Measurements from ENCODE around the gene LINGO1. TPM values are rescaled to one million over a fixed set of nuclear protein-coding genes. Genes with fewer than 3 reads are reported as not detected.

LINGO1 gene
- total RNA-seq, 1 donor from 2014 or later = not detected

- no peak for DNase-seq
- Mint-ChIP-seq H3K36me3 (ENCODE audit: low read depth) (no peaks in the 10 kb centered on the region), H3K4me1 (no peaks in the 10 kb centered on the region), H3K9me3 (no peaks in the 10 kb centered on the region), H3K4me3 (no peak overlapping the region), H3K27me3 (peaks cover 15% of the 10 kb centered on the region), H3K27ac (no peak overlapping the region)
- no peak for ATAC-seq (ENCODE audit: low read depth)
- CTCF ChIA-PET = interaction anchor here (1.4 kb wide), 1 partner anchor 13 kb away, joined by 4 read pairs; no protein-coding TSS in a partner anchor
- POLR2A ChIA-PET = no interaction called here
- intact Hi-C loops (cut with micrococcal nuclease) = no loop called here
- TF ChIP-seq CTCF (IDR thresholded peaks at IDR 0.05) = no peak
Measured at GRCh38 chr15:77646104-77646694, 13.5 kb upstream of the LINGO1 start.

GRCh38 chr15:77645602-77646001, 12.9 kb upstream of the LINGO1 start:
- Mint-ChIP-seq H3K36me3 (ENCODE audit: low read depth) (no peaks in the 10 kb centered on the region), H3K4me1 (no peaks in the 10 kb centered on the region), H3K27me3 (peaks cover 15% of the 10 kb centered on the region), H3K4me3 (no peak overlapping the region), H3K27ac (no peak overlapping the region), H3K9me3 (no peaks in the 10 kb centered on the region)
- DNase-seq (no peak), ATAC-seq (ENCODE audit: low read depth) (no peak)
- no peak for TF ChIP-seq CTCF (IDR thresholded peaks at IDR 0.05)
- intact Hi-C loops (cut with micrococcal nuclease) = no loop called here
- ChIA-PET POLR2A (no interaction called here), CTCF (interaction anchor here (1.4 kb wide), 1 partner anchor 12 kb away, joined by 4 read pairs; no protein-coding TSS in a partner anchor)

GRCh38 chr15:77644543-77645247, 12.0 kb upstream of the LINGO1 start:
- POLR2A ChIA-PET = no interaction called here
- Mint-ChIP-seq H3K4me3 (no peak overlapping the region), H3K36me3 (ENCODE audit: low read depth) (no peaks in the 10 kb centered on the region), H3K27me3 (peaks cover 15% of the 10 kb centered on the region), H3K9me3 (no peaks in the 10 kb centered on the region), H3K27ac (no peak overlapping the region), H3K4me1 (no peaks in the 10 kb centered on the region)
- DNase-seq (no peak), ATAC-seq (ENCODE audit: low read depth) (no peak)
- CTCF ChIA-PET = no interaction called here
- intact Hi-C loops (cut with micrococcal nuclease) = no loop called here
- no peak for TF ChIP-seq CTCF (IDR thresholded peaks at IDR 0.05)

GRCh38 chr15:77643764-77644163, 11.1 kb upstream of the LINGO1 start:
- no peak for TF ChIP-seq CTCF (IDR thresholded peaks at IDR 0.05)
- intact Hi-C loops (cut with micrococcal nuclease) = no loop called here
- no peaks in the 10 kb centered on the region for H3K9me3 Mint-ChIP-seq
- POLR2A ChIA-PET = no interaction called here
- ATAC-seq (ENCODE audit: low read depth) (no peak), DNase-seq (no peak)
- CTCF ChIA-PET = no interaction called here
- H3K4me3 Mint-ChIP-seq = no peak overlapping the region
- H3K36me3 Mint-ChIP-seq (ENCODE audit: low read depth) = no peaks in the 10 kb centered on the region
- peaks cover 17% of the 10 kb centered on the region for H3K27me3 Mint-ChIP-seq
- no peak overlapping the region for H3K27ac Mint-ChIP-seq
- H3K4me1 Mint-ChIP-seq = no peaks in the 10 kb centered on the region

- intact Hi-C loops (cut with micrococcal nuclease) = no loop called here
- ATAC-seq (ENCODE audit: low read depth) = no peak
- Mint-ChIP-seq H3K27ac (no peak overlapping the region), H3K4me1 (no peaks in the 10 kb centered on the region), H3K36me3 (ENCODE audit: low read depth) (no peaks in the 10 kb centered on the region), H3K4me3 (no peak overlapping the region), H3K9me3 (no peaks in the 10 kb centered on the region), H3K27me3 (peaks cover 18% of the 10 kb centered on the region)
- DNase-seq = no peak
- ChIA-PET CTCF (no interaction called here), POLR2A (no interaction called here)
- TF ChIP-seq CTCF (IDR thresholded peaks at IDR 0.05) = no peak
Measured at GRCh38 chr15:77642793-77643430, 10.2 kb upstream of the LINGO1 start.
